Measurements from ENCODE around the gene MB.
"Not testable (repeated sequence)": the region's sequence is repeated elsewhere in the genome, so short reads cannot be mapped to it uniquely, and the experiment has no call there.

The MB gene

DNA sequence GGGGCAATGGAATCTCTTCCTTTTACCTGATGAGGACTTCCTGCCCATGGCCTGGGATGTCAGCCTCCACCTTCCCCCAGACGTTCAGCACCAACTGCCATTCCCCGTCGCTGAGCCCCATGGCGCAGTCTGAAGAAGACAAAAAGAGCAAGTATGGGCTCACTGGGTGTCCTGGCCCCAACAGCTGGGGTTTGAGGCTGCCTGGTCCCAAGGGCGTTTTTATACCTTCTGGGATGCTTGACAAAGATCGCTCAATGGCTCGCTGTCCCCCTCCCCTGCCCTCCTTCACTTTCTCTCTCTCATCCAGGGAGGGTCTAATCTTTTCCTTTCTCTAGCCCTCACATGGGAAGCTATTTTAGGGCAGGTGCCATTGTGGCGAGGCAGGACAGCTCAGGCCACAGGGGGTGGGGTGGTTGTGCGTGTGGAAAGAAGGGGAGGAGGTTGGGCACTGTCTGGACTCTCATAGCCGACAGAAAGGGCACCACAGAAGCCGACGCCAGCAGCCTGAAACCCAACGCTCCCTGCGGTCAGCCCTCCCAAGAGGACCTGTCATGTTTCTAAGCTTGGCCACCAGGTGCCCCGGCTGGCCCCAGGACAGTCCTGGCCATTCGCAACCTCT lies at the start of gene MB:
MB (minus strand) TSS at position 193 of the 619 bp plus-strand sequence; CDS start at position 121, 72 bp downstream.
- DNase-seq (ENCODE audit: low spot score): no peak

DNA sequence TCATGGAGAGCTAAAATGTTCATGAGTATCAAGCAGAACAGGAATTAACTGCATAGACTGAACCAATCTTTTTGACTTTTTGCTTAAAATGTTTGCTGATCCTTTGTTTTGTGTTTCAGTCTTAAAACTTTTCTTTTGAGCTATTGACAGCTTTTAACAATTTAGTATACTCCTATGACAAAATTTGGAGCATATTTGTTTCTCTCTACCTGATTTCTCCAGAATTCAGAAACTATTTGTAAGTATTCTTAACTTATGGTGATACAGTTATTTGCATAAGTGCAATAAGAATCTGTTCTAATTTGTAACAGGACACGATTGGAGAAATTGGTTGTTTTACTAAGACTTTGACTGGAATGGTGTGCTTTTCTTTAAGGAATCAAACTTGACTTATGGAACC lies 49.6 kb upstream of the MB start:
- not testable (repeated sequence) for DNase-seq (ENCODE audit: low spot score)

DNA sequence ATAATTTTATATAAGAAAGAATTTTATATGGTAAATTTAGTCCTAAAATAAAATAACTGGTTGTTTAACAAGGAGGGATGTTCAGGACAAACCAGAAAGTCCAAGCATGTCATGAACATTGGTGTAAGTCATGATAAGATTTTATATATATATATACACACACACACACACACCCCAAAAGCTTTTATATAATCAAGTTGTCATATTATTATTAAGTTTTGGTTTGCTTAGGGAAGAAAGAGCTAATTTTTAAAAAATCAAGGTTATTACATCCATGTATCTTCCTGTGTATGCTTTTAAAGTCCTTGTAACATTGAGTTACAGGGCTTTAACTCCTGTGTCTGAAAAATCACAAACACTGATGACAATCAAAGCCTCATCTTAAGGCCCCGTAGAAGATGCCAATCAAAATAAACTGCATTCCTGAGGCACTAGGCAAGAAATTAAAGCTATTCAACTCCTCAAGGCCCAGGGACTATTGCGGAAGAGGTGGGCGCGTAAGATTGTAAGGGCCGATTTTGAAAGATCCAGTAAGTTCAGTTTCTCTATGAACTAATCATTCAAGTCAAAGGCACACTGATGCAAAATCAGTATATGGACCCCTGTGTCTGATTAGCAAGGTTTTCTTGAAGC lies 47.9 kb upstream of the MB start:
- DNase-seq (ENCODE audit: low spot score): no peak

DNA sequence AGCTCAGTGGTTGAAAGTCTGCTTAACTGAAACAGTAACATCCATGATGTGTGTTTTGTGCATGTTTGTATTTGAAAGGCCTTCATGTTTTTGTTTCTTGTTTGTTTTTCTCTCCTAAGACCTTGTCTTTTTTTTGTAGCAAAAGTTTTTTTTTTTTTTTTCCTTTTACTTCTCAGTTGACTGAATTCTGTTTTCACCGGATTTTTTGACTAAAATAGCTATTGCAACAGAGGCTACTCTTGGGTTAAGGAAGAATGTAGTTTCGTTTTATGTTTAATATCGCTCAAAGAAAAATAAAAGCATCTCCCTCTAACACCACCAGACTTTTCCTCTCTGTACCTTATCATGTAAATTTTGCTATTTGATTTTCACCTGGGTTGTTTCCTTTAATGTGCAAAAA lies 46.2 kb upstream of the MB start:
- no peak for DNase-seq (ENCODE audit: low spot score)

DNA sequence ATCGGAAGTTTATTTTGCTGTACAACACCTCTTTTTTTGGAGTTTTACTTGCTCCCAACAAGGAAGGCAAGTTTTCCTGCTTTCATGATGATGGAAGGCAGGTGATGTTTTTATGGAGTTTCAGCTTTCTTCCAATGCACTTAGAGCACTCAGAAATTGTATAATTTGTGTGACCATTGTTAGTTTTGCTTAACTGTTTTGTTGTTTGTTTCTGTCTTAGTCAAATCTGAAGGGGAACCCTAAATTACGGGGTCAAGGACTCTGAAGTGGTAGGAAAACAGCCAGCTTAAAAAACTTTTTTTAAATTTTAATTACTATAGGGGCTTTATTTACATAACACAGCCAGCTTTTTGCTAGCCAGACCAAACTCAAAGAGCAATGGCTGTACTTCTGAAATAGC lies 45.8 kb upstream of the MB start:
- no peak for DNase-seq (ENCODE audit: low spot score)

DNA sequence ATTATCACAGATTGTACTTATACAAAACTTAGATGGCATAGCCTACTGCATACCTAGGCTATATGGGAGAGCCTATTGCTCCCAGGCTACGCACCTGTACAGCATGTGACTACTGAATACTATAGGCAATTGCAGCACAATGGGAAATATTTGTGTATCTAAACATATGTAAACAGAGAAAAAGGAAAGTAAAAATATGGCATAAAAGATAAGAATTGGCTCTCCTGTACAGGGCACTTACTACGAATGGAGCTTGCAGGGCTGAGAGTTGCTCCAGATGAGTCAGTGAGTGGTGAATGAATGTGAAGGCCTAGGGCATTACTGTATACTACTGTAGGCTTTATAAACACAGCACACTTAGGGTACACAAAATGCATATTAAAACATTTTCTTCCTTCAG lies 44.3 kb upstream of the MB start:
- DNase-seq (ENCODE audit: low spot score): no peak

DNA sequence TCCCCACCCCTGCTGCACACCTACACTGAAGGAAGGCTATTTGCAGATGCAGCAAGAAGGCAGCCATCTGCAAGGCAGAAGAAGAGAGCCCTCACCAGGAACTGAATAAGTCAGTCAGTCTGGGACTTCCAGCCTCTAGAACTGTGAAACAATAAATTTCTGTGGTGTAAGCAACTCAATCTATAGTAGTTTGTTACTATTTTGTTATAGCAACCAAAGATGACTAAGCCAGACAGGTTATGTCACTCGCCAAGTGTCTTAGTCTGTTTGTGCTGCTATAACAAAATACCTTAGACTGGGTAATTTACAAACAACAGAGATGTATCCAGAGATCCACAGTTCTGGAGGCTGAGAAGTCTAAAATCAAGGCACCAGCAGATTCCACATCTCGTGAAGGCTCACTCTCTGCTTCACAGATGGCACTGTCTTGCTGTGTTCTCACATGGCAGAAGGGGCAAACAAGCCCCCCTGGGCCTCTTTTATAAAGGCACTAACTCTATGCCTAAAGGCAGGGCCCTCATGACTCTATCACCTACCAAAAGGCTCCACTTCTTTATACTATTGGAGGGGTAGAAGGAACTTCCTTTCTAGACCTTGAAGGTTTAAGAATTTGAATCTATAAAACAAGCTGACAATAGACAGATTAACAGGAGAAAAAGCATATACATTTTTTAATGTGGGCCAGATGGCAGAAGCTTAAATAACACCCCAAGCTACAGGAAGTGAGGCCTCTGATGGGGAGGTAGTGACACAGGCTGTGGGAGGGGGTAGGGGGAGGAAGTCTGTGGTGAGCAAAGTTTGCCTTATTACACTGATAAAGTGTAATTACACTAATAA lies 43.4 kb upstream of the MB start:
- no peak for DNase-seq (ENCODE audit: low spot score)

DNA sequence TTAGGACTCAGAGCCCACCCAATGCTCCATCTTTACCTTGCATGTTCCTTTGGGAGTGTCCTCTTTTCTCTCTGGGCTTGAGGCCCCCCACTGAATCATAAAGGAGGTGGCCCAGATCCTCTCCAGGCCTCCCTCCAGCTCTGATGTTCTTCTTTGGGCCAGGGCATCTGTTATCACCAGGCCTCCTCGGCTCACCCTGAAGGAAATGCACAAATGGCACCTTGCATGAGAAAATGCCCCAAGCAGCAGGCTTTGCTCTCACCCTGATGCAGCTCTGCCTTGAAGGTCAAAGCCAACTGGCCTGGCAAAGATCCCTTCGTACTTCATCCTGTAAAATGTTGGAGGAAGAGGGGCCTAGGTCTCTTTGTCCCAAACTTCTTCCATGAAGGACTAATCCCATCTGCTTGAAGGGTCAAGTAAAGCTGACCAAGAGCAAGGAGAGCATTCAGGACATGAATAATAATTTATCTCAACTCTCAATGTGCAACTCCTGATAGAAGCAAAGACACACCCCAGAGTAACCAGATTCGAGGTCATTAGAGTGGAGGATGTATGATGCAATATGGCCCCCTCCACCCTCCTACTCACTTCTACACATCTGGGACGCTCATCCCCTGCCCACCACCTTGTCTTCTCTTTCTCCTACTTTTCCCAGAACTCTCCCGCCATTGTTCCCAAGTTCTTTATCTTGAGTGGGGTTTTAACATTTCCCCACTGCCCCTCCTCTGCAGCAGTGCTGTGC lies 40.6 kb upstream of the MB start:
- no peak for DNase-seq (ENCODE audit: low spot score)

DNA sequence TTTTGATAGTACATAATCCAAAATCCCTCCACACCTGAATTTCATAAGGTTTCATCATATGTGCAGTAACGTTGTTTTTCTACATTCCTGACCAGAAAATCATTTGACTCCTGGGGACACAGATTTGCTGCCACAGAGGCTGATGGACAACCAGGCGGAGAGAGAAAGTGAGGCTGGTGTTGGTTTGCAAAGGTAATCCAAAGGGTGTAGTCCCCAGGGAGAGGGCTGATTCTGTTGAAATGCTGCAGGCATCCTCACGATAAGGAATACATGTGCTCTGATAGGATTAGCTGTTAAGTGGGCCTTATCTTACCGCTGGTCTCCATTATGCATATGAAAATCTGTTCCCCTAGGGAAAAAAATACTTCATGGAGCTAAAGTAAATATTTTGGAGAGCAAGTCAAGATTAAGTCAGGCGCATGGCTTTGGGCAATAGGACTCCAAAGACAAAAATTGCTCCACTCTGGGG lies 39.2 kb upstream of the MB start:
- DNase-seq (ENCODE audit: low spot score): no peak

DNA sequence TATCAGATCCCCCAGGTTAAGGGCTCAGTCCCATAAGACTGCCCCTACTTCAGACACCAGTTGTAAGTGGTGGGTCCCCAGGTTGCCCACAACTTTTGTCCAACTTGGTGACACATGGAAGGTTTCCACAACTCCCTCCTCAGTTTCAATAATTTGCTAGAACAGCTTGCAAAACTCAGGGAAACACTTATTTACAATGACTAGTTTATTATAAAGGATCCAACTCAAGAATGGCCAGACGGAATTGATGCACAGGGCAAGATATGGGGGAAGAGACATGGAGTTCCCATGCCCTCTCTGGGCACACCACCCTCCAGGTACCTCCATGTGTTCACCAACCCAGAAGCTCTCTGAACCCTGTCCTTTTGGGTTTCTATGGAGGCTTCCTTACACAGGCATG lies 36.7 kb upstream of the MB start:
- no peak for DNase-seq (ENCODE audit: low spot score)

DNA sequence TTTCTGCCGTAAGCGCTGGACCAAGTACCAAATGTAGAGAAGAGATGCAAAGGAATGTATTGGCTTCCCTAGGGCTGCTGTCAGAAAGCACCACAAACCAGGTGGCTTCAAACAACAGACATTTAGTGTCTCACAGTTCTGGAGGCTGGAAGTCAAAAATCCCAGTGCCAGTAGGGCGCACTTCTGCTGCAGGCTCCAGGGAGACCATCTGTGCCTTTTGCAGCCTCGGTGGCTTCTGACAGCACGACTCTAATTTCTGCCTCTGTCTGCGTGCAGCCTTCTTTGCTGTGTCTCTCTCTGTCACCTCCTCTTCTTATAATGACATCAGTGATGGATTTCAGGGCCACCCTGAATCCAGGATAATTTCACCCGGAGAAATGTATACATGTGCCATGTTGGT lies 34.0 kb upstream of the MB start:
- no peak for DNase-seq (ENCODE audit: low spot score)

DNA sequence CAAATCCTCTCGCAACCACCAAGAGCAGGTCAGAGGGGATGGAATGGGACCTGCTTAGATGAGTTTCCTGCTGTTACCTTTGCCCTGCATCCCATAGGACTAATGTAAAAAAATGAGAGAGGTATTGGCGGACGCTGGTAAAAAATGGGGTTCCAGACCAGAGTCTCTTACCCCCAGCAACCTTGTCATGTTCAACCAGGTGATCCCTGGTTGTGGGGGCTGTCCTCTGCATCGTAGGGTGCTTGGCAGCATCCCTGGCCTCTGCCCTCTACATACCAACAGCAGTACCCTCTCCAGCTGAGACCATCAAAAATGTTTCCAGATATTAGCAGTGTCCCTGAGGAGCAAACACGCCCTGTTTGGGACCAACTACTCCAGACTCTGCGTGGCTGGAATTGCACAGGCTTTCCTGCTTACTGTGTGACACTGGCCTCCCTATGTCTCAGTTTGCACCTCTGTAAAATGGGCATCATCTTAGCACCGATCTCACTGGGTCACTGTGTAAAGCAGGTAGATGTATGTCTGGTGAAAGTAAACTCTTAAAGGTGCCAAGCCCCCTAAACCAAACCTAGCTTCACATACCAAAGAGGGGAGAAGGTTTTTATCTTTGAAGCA lies 32.6 kb upstream of the MB start:
- no peak for DNase-seq (ENCODE audit: low spot score)

DNA sequence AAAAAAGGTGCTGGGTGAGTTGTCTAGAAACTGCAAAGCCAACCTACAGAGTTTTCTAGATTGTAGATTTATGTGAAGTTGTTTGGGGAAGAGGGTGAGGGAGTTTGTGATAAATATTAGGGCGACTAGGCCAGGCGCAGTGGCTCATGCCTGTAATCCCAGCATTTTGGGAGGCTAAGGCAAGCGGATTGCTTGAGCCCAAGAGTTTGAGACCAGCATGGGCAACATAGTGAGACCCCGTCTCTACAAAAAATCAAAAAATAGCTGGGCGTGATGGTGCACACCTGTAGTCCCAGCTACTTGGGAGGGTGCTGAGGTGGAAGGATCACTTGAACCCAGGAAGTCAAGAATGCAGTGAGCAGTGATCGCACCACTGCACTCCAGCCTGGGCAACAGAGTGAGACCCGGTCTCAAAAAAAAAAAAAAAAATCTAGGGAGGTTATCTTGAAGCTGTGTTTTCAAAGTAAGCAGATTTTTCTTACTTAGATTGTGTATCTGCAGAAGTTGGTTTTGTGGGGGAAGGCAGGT lies 32.0 kb upstream of the MB start:
- DNase-seq (ENCODE audit: low spot score): no peak

DNA sequence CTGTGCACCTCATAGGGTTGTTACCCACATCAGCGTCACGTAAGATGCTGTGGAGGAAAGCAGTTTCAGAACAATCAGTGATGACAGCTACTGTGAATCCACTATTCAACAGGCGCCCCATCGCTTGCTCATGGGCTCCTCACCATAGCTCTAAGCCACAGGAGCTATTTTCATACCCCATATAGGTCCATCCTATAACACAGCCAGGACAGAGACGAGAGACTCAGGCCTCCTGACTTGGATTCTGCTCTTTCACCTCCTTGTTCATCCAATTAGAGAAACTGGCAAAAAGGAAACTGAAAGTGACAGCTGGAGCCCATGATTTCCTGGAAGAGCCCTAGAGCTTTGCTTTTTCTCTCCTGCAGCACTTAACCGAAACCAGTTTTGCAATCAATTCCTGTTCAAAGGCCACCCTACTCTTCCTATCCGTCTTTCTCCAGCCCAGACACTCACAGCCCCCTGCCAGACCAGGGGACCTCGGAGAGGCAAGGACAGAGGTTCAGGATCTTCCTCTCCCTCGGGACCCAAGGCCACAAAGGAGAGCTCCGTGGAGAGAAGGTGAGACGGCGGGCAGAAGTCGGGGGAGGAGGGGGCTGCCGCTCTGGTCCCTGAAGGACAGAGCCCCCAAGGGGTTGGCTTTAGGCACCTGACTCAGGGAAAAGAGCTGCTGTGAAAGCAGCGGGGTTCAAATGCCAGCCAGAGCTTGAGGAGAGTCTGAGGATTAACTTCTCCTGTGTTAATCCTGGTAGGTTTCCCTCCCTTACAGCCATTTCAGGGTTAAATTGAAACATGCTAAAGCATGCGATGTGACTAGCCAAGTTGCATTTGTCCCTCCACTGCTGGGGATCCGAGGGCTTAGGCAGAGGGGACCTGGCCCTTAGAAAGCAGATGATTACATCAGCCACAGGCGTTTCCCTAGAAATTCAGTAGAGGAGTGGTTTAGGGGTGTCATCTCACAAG lies 31.2 kb upstream of the MB start, which contains the start of gene APOL6:
APOL6 (plus strand) TSS at position 381 of the 960 bp plus-strand sequence. CDS start 7,980 bp downstream, outside the sequence.
- peak; percentile 64 for DNase-seq (ENCODE audit: low spot score)

DNA sequence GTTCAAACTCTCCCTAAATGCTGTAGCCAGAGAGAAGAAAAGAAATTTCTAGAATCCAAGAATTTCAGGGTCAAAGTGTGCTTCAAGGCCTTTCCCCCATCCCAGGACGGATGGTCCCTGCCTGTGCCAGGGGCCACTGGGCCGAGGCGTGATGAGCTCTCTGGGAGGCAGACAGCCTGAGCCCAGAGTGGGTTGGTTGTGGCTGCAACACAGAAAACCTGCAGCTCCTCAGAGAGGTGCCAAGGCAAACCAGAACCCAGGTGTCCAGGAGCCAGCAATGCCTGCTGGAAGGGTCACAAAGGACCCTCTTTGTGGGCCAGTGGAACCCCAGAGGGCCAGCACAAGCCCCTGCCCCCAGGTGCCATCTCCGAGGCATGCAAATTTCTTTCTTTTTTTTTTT lies 28.5 kb upstream of the MB start:
- no peak for DNase-seq (ENCODE audit: low spot score)

DNA sequence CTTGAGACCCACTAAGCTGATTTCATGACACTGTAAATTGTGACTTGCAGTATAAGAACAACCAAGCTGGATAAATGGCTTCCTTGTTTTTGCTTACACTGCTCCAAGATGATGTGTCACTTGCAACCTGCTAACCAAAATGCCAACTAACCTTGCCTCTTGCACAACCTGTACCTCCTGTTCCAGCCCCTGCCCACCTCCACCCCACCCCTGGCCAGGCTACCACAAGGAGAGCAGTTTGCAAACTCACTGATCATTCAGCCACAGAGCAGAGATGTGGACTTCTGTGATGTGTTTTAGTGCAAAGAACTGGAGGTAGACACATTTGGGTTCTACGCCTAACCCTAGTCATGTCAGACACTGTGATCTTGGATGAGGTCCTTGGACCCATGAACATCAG lies 26.9 kb upstream of the MB start:
- no peak for DNase-seq (ENCODE audit: low spot score)

DNA sequence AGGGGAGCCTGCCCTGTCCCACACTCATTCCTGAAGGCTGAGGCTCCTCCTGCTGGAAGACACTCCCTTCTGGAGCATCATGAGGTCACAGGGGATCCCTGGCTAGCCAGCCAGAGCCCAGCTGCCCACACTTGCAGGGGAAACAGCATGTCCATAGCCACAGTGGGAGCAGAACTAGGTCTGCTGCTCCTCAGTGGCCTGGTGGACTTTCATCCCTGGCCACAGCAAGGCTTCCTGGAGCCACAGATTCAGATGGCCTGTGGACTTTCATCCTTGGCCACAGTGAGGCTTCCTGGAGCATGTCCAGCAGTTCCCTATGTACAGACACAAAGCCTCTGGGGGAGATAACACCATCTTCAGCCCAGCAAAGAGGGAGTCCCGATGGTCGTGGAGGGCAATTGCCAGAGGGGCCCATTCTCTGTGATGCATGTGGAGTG lies 25.2 kb upstream of the MB start:
- DNase-seq (ENCODE audit: low spot score): no peak

DNA sequence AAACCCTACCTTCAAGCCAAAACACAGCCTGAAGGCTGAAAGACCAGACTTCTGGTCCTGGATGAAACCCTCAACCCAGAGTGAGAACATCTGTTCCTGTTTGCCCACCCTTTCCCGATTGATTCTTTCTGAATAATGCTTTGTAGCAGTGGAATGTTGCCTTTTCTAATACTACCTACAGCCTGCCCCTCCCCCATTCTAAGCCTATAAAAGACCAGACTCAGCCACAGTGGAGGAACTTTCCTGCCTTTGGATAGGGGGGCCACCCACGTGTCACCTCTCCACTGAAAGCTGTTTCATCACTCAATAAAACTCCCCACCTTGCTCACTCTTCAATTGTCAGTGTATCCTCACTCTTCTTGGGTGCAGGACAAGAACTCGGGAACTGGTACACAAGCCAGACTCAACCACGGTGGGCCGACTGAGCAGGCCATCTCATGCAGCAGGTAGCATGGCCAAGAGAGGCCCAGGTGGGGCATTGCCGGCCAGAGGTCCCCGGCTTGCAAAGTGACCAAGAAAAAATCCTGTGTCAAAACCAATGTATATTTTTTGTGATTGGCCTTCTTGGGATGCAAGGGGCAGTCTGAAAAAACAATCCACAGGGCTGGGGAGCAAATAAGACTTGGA lies 24.5 kb upstream of the MB start:
- no peak for DNase-seq (ENCODE audit: low spot score)

DNA sequence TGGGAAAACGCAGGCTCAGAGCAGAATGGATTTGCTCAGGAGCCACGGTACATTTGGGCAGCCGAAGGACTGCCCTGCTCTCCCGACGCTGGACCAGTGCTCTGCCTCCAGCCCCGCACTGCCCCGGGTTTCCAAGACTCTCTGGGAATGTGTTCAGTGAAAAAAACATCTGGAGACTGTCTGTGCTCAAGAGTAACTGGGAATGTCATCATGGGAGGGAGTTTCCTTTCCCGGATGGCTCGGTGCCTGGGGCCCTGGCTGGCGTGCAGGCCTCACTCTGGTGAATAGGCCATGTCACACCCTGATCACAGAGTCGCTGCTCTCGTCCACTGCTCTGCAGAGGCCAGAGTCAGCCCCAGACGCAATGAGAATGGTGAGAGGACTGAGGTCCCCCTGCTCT lies 21.3 kb upstream of the MB start:
- no peak for DNase-seq (ENCODE audit: low spot score)

DNA sequence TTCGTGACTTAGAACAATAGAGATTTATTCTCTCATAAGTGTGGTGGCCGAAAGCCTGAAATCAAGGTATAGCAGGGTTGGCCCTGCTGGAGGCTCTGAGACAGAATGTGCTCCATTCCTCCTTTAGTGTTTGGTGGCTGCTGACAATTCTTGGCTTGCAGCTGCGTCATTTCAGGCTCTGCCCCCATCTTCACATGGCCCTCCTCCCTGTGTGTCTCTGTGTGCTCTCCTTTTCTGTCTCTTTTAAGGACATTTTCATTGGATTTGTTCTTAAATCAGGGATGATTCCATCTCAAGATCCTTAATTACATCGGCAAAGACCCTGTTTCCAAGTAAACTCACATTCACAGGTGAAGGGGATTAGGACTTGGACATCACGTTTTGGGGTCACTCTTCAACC lies 20.9 kb upstream of the MB start:
- no peak for DNase-seq (ENCODE audit: low spot score)

Data from COLO829 (cell line).